ENCODE measurements around the gene DAG1. TPM values are rescaled to one million over a fixed set of nuclear protein-coding genes. Genes with fewer than 3 reads are reported as not detected.
"Not testable (repeated sequence)": the region's sequence is repeated elsewhere in the genome, so short reads cannot be mapped to it uniquely, and the experiment has no call there.

The DAG1 gene
- total and polyA plus RNA-seq, 2 experiments from 2014 or later: 29.9 to 152 TPM

GRCh38 chr3:49495023-49495422 lies 25.0 kb downstream of the DAG1 start (continued):
- TF ChIP-seq ETS1 (IDR thresholded peaks at IDR 0.05) (no peak), REST (IDR thresholded peaks at IDR 0.05; ENCODE audit: unreplicated experiment) (no peak), POLR2AphosphoS5 (IDR thresholded peaks at IDR 0.05; ENCODE audit: low read depth) (no peak)

- ATAC-seq; H2AFZ ChIP-seq; H3K4me1 Mint-ChIP-seq; H3K4me2 ChIP-seq; H3K4me3 ChIP-seq; H3F3A ChIP-seq (replicated peaks; ENCODE audit: low read depth); H3K27me3 ChIP-seq (ENCODE audit: insufficient read depth); H3K36me3 Mint-ChIP-seq (ENCODE audit: low read depth); H3K27ac ChIP-seq (ENCODE audit: low read depth); H3K4me1 ChIP-seq (ENCODE audit: insufficient read depth); H3K9me3 Mint-ChIP-seq; H3K36me3 ChIP-seq (ENCODE audit: insufficient read depth); DNase-seq (ENCODE audit: low spot score); H3K27ac Mint-ChIP-seq; H3K4me3 Mint-ChIP-seq; H3K9me2 ChIP-seq (ENCODE audit: insufficient read depth); H3K27me3 Mint-ChIP-seq (ENCODE audit: insufficient read depth, low read depth, poor library complexity): not testable (repeated sequence)
- peaks cover 30% of the 10 kb centered on the region for H4K20me1 ChIP-seq (replicated peaks; ENCODE audit: insufficient read depth)
- H3K79me2 ChIP-seq (replicated peaks; ENCODE audit: insufficient read depth): peaks cover 91% of the 10 kb centered on the region
Measured at GRCh38 chr3:49496845-49497244, 26.8 kb downstream of the DAG1 start.

- H3K4me2 ChIP-seq: no peak overlapping the region
- ATAC-seq: no peak
- no peaks in the 10 kb centered on the region for H3K9me2 ChIP-seq (ENCODE audit: insufficient read depth)
- H3K27me3 ChIP-seq (ENCODE audit: insufficient read depth): no peaks in the 10 kb centered on the region
- H3K36me3 Mint-ChIP-seq (ENCODE audit: low read depth): peaks cover 6% of the 10 kb centered on the region
- H3K4me3 ChIP-seq: no peak overlapping the region
- H3K79me2 ChIP-seq (replicated peaks; ENCODE audit: insufficient read depth): peaks cover 91% of the 10 kb centered on the region
- no peak overlapping the region for H3K27ac ChIP-seq (ENCODE audit: low read depth)
- H2AFZ ChIP-seq: no peak overlapping the region
- DNase-seq (ENCODE audit: low spot score): no peak
- no peaks in the 10 kb centered on the region for H3K4me1 ChIP-seq (ENCODE audit: insufficient read depth)
- no peak overlapping the region for H3K4me3 Mint-ChIP-seq
- H3K4me1 Mint-ChIP-seq: peaks cover 4% of the 10 kb centered on the region; the same call in 2 of the 3 replicates
- H3F3A ChIP-seq (replicated peaks; ENCODE audit: low read depth): 0 out of 2 replicates have a peak, but pooled peaks cover 5% of the 10 kb centered on the region
- peaks cover 2% of the 10 kb centered on the region for H3K27me3 Mint-ChIP-seq (ENCODE audit: insufficient read depth, low read depth, poor library complexity)
- H3K36me3 ChIP-seq (ENCODE audit: insufficient read depth): no peaks in the 10 kb centered on the region
- no peaks in the 10 kb centered on the region for H3K9me3 Mint-ChIP-seq
- H4K20me1 ChIP-seq (replicated peaks; ENCODE audit: insufficient read depth): peaks cover 30% of the 10 kb centered on the region
- H3K27ac Mint-ChIP-seq: no peak overlapping the region
- no peak for TF ChIP-seq CTCF (conservative IDR thresholded peaks at IDR 0.05; ENCODE audit: low read depth in 2 of 2)
- no peak for TF ChIP-seq ZNF331 (CRISPR knock-in tag; IDR thresholded peaks at IDR 0.05; ENCODE audit: low read depth)
- TF ChIP-seq POLR2AphosphoS5 (IDR thresholded peaks at IDR 0.05; ENCODE audit: low read depth): no peak
- no peak for TF ChIP-seq EZH2 (IDR thresholded peaks at IDR 0.05; ENCODE audit: low read depth, unreplicated experiment)
- no peak for TF ChIP-seq JUNB (IDR thresholded peaks at IDR 0.05; ENCODE audit: unreplicated experiment)
Measured at GRCh38 chr3:49497606-49498005, 27.5 kb downstream of the DAG1 start.
